Fibroblast of upper back skin (primary cell): ENCODE measurements around the gene PPP2R3A.

Experiments used
- DNase-seq: peaks from one replicate; pipeline ENCODE4 v3.0.0-alpha.2; 2013

The PPP2R3A gene

DNA sequence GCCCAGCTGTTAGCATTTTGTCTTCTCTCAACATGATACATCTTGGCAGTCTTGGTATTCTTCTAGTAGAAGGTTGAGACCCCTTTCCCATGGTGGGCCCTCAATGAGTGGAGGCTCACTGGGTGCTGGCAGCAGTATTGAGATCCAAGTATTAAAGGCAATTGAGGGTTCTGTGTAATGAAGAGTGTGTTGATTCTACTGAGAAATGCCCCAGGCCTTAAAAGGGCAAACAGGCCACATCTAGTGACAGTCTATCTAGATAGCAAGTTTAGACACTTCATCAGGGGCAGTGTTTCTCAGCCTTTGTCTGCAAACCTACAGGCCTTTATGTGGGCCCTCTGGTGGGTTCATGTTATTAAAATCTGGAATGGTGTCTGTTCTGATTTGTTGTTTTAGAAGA lies 9.5 kb downstream of the PPP2R3A start:
- no peak for DNase-seq

DNA sequence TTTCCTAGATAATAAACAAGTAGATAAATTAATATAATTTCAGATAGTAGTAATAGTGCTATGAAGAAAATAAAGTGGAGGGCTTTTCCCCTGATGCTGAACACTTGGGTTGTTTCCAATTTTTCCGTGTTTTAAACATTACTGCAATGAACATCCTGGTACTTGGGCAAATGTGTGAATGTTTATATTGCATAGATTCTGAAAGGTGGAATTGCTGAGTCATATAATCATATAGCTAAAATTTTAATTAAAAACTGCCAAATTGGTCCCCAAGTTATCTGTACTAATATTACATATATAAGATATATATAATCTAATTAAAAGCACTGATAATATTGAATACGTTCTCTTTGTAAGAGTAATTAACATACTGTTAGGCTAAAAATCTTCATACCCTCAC lies 10.0 kb downstream of the PPP2R3A start:
- DNase-seq: no peak

DNA sequence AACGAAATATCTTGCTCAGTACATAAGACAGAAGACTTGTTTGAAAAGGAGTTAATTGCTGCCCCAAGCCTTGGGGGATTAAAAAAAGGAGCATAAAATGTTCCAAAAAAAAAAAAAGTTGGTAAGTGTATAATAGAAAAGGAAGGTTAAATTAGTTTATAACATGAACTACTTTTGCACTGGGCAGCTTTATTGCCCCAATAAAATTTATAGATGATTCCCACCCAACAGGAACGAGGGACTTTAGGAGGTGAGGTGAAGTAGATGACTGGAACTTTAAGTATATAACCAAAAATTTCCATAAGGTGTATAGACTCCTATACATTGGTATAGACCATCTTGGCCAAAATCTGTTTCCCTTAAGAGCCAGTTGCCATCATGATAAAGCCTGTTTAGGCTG lies 14.8 kb downstream of the PPP2R3A start:
- no peak for DNase-seq

DNA sequence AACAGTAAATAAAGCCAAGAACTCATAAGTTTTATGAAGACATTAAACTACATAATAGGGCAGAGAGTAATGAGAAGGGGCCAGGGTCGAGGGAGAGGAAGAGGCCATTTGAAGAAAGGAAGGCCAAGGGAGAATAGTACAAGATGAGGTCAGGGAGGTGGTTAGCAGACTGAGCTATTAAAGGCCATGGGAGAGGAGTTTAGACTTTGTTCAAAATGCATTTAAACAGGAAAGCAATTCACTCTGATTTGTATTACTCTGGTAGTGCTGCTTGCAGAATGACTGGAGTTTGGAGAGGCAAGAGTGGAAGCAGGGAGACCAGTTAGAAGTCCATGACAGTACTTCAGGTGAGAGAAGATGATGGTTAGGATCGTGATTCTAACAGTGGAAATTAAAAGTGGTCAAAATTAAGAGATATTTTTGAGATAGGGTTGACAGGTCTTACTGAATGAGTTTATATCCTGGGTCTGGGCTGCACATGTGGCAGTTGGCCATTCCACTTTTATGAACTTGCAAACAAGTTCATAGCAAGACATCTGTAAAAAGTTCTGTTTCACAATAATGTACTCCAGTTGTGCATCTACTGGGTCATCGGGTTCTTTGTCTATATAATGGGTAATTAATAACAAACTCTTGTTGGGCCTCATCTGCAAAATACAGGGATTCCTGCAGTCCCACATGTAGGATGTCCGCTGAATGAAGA lies 16.3 kb downstream of the PPP2R3A start:
- DNase-seq: no peak

DNA sequence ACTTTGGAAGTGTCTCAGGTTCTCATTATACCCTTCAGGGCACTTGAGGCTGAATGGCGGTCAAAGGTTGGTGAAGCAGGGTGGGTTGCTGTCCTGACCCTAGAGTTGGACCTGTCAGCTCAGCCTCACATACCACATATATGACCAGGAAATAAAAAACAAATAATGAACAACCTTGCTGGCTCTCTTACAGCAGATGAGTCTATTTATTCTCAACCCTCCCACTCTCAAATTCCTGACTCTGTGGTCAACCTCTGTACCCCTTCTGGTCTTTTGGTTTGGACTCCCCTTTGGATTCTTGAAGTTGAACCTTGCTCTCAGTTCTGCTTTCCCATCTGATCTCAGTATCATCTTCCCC lies 16.9 kb downstream of the PPP2R3A start:
- peak; percentile 25 for DNase-seq

DNA sequence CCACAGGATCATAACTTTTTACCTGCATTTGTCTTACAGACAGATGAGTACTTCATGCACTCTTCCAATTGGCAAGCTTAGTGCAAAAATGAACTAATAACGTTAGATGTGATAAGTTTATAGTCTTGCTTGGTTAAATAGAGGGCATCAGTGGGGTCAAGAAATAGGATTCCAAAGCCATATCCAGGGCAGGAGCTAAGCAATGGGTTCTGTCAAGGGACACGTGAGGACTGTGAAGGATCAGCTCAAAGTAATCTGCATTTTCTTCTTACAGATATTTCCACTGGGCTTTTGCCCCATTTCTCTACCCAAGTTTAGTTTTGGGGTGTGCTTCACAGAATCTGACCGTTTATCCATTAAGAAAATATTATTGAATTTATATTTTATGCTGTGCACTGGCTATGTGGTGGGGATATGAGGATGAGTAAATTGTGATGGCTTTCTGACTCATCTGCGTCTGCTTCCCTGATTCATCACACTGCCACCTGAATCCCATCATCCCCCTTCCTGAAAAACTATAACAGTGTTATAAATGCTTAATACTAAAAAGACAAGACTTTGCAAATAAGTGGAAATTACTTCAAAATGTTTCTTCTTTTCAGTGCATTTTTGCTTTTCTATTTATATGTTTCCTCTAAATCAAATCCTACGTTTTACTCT lies 17.5 kb downstream of the PPP2R3A start:
- peak; percentile 59 for DNase-seq

DNA sequence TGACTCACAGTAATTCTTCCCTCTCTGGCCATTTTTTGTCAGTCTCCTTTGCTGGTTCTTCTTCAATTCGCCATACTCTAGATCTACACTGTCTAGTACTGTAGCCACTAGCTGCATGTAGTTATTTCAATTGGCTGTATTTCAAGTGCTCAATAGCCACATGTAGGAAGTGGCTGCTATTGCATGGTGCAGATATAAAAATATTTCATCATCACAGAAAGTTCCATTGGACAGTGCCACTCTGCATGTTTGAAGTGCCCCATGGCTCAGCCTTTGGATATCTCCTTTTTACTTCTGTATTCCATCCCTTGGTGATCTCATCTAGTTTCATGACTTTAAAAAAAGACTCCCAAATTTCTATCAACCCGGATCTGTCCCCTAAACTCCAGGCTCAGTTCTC lies 22.1 kb downstream of the PPP2R3A start:
- peak; percentile 32 for DNase-seq

DNA sequence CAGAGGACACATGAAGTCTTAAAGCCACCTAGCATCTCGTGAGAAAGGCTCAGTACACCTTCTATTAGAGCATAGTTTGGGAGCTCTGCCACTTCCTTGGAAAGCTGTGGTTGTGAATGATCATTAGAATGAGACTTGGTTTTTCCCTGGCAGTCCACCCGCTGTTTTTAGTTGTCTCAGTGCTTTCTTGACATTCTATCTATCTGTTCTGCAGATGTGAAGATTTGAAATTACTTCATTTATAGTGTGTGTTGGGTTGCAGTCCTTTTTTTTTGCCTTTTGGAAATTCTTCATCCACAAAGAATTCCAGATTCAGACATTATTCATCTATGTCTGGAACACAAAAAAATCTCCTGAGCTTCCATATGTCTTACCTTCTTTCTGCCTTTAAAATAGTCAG lies 23.7 kb downstream of the PPP2R3A start:
- peak; percentile 90 for DNase-seq

DNA sequence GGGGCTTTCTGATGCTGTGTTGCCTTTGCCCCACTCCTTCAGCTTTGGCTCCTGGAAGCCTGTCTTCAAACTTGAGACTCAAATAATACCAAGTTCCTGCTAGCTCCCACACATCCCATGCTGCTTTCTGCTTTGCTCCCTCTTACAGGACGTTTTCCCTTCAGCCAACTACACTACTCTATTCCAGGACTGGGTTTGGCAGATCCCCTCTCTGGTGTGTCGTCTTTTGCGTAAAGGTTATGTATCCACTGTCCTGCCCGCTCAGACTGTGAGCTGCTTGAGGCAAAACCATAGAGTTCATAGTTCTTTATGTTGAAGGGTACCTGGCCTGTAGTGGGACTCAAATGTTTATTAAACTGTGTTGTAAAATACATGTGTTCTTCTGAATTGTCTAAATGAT lies 25.4 kb downstream of the PPP2R3A start:
- DNase-seq: no peak

DNA sequence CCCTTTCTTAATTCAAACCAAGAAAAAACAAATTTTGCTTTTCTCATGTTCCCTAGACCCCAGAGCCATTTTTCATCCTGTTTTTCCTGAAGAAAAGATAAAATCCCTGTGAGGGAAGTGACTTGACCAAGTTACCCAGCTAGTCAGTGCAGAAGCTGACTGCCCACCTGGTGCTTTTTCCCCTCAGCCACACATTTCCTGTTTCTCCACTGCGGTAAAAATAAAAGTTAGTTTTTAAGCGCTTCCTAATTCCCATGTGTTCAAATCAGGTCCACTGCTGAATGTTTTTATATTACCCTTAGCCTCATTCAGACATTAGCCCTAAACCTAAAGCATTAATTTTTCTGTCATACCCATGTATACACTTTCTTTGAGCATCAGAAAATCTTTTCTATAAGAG lies 26.1 kb downstream of the PPP2R3A start:
- no peak for DNase-seq

DNA sequence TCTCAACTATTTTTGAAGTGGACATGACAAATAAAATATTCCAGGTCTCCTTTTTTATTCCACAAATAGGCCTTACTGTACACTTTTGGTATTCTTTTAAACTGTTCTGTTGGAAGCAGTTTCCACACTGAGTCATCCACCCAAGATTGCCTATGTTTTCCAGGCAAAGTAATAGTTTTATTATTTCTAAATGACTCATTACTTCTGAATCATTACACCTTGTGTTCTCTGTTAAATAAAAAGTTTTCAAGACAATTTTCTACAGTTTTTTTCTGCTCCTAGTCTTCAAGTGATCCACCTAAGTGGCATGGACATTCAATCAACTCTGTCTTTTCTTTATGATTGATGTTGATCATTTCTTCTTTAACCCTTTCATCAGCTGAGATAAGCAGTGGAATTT lies 26.5 kb downstream of the PPP2R3A start:
- DNase-seq: peak; percentile 82

DNA sequence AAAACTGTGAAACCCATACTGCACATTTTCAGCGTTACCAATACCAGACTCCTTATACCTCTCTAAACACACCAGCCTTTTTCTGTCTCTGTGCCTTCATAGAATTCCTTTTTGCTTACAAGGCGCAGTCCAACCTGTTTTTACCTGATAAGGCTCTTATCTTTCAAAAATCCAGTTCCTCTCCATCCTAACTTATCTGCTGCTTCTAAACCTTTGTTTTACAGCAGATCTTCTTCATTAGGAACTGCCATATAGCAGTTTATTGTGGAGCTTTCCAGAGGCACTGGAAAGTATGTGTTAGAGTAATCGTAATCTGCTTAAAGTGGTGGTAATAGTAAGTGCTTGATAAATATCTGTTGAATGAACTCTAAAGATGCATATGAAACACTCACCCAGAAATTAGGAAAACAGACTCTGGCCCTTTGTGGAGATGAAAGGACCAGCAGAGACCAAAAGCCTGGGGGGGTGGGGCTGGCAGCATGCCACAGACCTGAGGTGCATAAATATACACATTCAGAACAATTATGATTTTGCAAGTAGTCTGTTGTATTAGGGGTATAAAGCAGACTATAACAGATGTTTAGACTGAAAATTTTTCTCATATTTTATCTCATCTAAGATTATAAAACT lies 29.3 kb downstream of the PPP2R3A start:
- DNase-seq: no peak

DNA sequence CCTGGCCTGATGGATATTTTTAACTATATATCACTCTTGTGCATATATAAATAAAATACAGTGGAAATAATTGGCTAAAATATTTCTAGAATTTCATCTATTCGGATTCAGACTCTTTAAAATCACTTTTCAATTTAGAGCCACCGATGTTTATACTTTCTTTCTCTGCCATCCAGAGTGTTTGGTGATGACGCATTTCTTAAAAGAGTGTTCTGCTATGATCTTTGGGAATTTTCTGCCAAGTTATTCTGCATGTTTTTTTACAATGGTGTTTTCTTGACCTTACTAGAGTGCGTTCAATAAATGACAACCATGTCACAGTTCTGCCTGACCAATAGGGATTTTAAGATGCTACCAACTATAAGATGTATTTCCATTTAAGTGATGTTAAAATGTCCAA lies 30.2 kb downstream of the PPP2R3A start:
- no peak for DNase-seq

DNA sequence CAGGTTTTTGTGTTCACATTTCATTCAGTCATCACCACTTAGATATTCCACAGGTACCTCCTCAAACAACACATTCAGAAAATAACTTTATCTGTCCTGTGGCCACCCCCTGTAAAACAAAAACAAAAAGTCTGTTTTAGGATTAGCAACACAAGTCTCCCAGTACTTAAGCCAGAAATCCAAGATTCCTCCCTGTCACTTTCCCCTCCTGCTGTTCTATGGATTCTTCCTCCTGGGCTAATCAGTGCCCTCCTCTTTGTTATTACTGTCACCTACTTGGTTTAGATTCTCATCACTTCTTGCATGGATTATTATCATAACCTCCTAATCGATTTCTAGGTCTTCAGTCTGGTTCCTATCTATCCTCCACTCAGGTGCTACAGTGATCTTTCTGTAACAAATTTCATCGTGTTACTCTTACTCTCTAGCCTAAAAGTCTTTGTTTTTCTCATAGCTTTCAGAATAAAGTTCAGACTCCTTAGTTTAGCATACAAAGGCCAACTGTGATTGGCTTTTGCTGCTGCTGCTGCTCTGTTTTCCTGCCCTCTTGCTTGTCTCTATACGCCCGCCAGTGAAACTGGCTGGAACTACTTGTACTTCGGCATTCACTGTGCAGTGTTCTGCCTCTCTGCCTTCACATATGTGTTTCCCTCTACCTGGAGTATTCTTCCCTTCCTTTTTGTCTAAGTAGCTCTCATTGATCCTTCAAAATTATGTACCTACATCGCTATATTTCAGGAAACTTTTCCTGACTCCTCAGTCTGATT lies 32.2 kb downstream of the PPP2R3A start:
- DNase-seq: no peak

DNA sequence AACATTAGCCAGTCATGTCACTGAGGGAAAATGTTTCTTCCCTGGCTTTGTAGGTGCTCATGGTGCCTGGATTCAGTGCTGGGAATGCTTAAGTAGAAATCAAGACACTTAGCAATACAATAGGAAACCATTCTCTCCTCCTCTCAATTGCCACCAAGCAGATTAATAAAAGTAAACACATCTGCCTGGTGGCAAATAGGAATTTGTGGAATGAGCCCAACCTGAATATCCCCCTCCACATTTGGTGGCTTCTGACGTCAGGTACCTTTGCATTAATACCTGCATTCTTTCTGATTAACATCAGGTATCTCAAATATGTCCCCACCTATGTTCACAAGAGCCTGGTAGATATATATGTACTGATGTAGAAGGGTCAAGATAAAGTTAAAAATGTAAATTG lies 42.7 kb downstream of the PPP2R3A start:
- DNase-seq: no peak

DNA sequence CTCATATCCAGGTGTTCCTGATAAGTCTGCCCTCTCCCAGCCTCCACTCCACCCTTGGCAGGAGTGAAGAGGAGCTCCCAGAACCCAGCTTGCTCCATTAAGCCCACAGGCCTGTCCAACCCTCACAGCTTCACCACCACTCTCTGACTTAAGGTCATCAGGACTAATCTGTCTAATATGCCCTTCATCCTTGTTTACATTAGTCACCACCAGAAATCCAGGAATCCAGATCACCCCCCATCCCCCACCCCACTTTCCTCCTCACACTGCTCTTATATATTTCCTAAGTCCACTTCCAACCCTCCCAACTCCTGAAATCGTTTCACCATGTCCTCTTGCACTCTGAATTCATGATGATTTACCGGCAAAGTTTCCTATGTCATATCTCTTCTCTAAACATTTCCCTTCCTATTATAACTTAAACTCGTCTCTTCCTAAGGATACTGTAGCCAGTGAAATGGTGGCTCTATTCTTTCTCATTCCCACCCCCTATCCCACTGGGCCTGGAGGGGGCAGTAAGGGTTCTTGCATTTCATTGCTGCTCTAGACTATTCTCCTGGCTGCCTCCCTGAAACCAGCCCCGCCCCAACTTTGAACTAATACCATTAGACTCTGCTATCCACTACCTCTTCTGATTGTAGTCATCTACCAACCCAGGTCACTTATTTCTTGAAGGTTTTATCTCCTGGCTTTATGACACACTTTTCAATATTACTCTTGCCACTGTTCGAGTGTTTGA lies 43.4 kb downstream of the PPP2R3A start:
- peak; percentile 11 for DNase-seq

DNA sequence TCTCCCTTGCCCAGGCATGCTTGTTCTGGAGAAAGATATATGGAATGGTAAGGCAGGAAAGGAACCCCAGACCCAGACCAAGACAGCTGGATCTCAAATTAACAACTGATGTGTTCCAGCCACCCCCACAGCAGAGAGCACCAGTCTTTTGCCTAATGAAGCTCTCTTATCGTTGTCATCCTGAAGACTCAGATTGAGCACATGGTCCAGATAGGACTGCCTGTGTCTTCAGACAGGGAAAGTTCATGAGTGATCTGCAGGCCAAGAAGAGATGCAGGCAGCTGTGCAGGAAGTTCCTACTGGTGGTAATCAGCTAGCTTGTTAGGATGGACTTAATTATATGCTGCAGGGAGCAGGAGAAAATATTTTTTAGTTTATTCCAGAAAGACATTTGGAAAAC lies 53.3 kb downstream of the PPP2R3A start:
- peak; percentile 55 for DNase-seq

DNA sequence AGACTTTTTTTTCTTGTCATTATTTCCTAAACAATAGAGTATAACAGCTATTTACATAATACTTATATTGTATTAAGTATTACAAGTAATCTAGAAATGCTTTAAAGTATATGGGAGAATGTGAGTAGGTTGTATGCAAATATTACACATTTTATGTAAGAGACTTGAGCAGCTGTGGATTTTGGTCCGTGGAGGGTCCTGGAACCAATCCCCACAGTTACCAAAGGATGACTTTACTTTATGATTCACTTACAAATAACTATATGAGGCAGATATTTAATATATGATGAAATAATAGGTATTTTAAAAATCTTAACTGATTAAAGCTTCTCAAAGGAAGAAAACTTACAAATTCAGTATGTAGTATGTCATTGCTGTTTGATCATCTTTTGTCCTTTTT lies 56.3 kb downstream of the PPP2R3A start:
- DNase-seq: peak; percentile 72

DNA sequence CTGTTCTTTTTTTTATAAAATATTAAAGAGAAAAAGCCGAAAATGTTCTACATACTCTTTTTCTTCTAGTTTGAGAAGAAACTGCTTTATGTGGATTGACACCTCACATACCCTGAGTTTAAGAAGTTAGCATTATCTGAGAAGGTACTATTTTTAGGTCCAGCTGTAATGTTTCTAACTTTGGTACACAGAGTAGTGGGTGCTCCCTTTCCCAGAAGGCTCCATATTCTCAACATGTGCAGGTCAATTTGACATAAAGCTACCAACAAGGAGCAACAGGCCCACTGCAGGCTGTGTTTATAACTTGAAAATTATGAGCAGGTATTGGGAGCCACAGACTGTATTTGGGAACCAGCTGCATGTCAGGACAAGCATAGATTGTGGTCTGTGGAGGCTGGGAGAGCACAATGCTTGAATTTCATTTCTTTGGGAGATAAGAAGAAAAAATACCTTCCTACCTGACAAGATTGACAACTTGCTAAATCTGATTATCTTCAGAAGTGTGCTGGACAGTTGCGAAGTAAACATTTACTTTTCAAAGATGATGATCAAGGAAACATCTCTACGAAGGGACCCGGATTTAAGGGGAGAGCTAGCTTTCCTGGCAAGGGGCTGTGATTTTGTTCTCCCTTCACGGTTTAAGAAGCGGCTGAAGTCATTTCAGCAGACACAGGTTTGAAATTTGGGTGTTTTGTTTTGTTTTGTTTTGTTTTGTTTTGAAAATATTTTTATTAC lies 57.2 kb downstream of the PPP2R3A start:
- no peak for DNase-seq

DNA sequence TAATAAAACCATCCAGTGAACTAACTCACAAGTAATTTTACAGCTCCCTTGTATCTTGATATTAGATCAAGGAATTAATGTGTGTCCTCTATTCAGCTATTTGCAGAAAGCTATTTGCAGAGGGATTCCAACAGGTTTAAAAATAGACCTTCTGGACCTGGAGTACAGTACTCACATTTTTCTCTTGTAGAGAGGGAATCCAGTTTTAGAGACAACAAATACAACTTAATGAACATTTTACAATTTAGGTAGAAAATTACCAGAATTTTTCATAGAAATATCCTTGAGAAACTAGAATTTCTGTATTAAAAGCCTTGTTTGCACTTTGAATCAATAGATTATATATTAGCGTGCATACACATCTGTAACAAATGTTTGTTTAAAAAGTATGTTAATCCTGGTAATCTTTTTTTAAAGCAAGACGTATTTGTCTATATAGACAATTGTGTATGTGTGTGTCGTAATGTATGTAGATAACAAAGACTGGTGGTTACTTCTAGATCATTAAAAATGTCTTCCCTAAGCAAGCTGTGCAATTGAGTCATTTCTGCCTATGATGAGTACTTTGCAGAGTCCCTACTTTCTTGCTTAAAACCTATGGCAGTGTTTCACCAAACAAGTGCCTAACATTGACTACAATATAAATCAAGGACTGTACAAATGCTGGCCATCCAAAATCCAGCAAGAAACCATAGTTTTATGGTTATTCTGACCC lies 57.9 kb downstream of the PPP2R3A start:
- no peak for DNase-seq

DNA sequence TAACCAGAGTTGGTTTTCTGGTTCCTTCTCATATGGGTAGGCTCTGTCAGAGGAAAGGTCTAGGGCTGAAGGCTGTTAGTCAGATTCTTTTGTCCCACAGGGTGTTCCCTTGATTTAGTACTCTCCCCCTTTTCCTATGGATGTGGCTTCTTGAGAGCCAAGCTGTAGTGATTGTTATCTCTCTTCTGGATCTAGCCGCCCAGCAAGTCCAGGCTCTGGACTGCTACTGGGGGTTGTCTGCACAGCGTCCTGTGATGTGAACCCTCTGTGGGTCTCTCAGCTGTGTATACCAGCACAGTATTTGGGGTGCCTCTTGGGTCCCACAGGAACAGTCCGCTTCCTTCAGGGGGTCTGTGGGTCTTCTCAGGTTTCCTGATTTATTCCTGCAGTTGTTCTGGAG lies 70.8 kb downstream of the PPP2R3A start:
- no peak for DNase-seq

DNA sequence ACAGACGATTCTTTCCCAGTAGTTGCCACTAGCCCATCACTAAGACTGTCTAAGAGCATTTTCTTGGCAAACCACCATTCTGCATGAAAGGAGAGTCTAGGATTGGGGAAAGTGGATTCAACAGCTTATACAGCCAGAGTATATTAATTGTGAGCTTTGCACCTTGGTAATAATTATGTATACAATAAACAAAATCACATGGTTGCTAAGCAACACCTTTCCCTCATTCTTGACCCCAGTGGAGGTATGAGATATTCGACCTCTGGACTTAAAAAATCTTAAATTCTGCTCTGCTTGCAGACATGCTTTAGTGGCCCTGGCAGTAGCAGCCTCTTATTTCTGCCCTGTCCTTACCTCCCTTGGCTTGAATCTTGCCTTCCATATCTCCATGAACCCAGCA lies 73.1 kb downstream of the PPP2R3A start:
- DNase-seq: no peak
